Stimulated activated naive B cell treated with anti-CD40 and anti-IgM and Interleukin-4, amounts not matched to agents 10 μg/mL and 1 μg/mL and 100 μg/mL, for 72 hours (primary cell): ENCODE measurements around the gene CCT4.
"Not testable (repeated sequence)": the region's sequence is repeated elsewhere in the genome, so short reads cannot be mapped to it uniquely, and the experiment has no call there.

ENCODE experiments used
- ATAC-seq, 2 donors: fragments of 150-1000 bp; cut with Tn5 transposase; replicated peaks; 2 replicates each; pipeline ENCODE4 v1.10.0; 2021; ENCODE audit warnings: moderate library complexity in 1 of 2
- DNase-seq: peaks from one replicate; pipeline ENCODE4 v3.0.0; 2021
- H3K27ac Mint-ChIP-seq: one replicate; pipeline ENCODE4 v1.8.0; 2022; ENCODE audit warnings: mild to moderate bottlenecking, mixed read lengths
- H3K27me3 Mint-ChIP-seq, 2 donors: one replicate each; pipeline ENCODE4 v1.8.0; 2022; ENCODE audit warnings: mixed read lengths in 2 of 2
- H3K36me3 Mint-ChIP-seq, 2 donors: one replicate each; pipeline ENCODE4 v1.8.0; 2022; ENCODE audit warnings: mixed read lengths in 2 of 2, mild to moderate bottlenecking in 1 of 2
- H3K4me1 Mint-ChIP-seq, 2 donors: one replicate each; pipeline ENCODE4 v1.8.0; 2022; ENCODE audit warnings: mixed read lengths in 2 of 2, mild to moderate bottlenecking in 1 of 2
- H3K4me3 Mint-ChIP-seq, 2 donors: one replicate each; pipeline ENCODE4 v1.8.0; 2022; ENCODE audit warnings: mild to moderate bottlenecking in 2 of 2, mixed read lengths in 2 of 2, moderate library complexity in 1 of 2
- H3K9me3 Mint-ChIP-seq, 2 donors: one replicate each; pipeline ENCODE4 v1.8.0; 2022; ENCODE audit warnings: mixed read lengths in 2 of 2, mild to moderate bottlenecking in 1 of 2

CCT4 gene, protein sequence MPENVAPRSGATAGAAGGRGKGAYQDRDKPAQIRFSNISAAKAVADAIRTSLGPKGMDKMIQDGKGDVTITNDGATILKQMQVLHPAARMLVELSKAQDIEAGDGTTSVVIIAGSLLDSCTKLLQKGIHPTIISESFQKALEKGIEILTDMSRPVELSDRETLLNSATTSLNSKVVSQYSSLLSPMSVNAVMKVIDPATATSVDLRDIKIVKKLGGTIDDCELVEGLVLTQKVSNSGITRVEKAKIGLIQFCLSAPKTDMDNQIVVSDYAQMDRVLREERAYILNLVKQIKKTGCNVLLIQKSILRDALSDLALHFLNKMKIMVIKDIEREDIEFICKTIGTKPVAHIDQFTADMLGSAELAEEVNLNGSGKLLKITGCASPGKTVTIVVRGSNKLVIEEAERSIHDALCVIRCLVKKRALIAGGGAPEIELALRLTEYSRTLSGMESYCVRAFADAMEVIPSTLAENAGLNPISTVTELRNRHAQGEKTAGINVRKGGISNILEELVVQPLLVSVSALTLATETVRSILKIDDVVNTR

DNA sequence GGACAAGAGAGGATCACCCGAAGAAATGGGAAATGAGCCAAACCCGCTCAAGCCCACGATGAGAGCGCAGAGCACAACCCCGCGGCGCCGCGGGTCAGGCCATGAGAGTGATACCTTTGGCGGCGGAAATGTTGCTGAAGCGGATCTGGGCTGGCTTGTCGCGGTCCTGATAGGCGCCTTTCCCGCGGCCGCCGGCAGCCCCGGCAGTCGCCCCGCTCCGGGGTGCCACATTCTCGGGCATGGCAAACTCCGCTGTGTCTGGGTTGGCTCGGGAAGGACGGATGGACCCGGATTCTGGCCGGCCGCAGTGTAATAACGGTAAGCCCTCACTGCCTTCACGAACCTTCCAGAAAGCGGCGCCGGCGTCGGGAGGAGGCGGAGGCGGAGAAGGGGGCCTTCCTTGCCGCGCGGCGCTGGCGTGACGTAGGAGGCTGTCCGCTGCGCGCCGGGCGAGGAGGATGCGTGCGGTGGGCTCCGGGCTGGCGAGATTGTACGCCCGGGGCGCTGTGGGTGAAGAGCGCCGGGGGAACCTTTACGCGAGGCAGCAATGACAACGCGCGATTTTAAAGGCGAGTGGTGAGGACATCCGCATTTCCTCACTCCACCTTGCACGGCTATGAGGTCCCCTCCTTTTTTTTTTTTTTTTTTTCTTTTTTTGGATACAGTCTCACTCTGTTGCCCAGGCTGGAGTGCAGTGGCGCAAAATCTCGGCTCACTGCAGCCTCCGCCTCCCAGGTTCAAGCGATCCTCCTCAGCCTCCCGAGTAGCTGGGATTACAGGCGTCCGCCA, at the start of gene CCT4:
Gene CCT4 (minus strand): TSS at position 390 of the 789 bp plus-strand sequence. CDS start 149 bp downstream, at position 241.
- ATAC-seq = peak; percentile 86
- no peaks in the 10 kb centered on the region for H3K9me3 Mint-ChIP-seq
- H3K27me3 Mint-ChIP-seq = no peaks in the 10 kb centered on the region
- peaks cover 18 to 25% of the 10 kb centered on the region in 2 donors for H3K36me3 Mint-ChIP-seq
- H3K4me1 Mint-ChIP-seq = peaks cover 14 to 27% of the 10 kb centered on the region in 2 donors
- peak; percentile 87 for DNase-seq
- H3K4me3 Mint-ChIP-seq = peak within 1 kb of the TSS; percentile 96 to 98
- peak within 1 kb of the TSS; percentile 99 for H3K27ac Mint-ChIP-seq

DNA sequence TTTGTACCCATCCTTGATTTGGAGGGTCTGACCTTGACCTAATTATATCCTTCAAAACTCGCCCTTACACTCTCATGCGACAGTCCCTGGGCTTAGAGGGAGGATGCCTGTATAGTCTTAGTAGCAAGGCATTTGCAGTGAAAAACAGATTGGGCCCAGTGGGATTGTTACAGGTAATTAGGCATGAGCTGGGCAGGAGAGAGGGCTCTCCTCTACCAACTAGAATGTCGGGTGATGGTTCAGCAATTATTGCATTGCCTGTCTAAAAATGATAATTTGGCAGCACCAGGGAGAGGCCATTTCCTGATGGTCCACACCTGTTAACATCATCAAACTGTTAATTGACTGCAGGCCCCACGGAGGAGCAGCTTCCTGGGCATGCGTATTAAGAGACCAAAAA, 49.4 kb upstream of the CCT4 start:
- Mint-ChIP-seq H3K4me1 (peaks cover 6 to 20% of the 10 kb centered on the region in 2 donors), H3K36me3 (peaks cover 9 to 18% of the 10 kb centered on the region in 2 donors), H3K9me3 (no peaks in the 10 kb centered on the region), H3K4me3 (no peak overlapping the region), H3K27ac (peak overlapping the region; percentile 27), H3K27me3 (no peaks in the 10 kb centered on the region)
- DNase-seq = no peak
- no peak for ATAC-seq

DNA sequence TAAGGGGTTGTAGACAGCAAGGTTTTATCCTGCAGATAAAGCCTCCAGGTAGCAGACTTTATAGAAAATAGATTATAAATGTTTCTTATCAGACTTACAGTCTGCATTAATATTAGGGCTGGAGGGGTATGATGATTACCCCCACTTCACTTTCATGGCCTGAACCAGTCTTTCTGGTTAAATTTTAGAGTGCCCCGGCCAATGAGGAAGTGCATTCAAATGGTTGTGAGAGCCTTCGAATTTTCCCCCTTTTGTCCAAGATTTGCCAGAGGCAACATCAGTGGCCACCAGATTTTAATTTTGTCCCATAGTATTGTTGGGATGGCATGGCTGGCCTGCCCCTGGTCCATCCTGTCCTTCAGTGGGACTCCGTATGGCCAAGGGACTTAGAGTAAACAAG, 48.6 kb upstream of the CCT4 start:
- no peak overlapping the region for H3K27ac Mint-ChIP-seq
- ATAC-seq = no peak
- H3K27me3 Mint-ChIP-seq = no peaks in the 10 kb centered on the region
- peaks cover 15 to 24% of the 10 kb centered on the region in 2 donors for H3K36me3 Mint-ChIP-seq
- peaks cover 6 to 20% of the 10 kb centered on the region in 2 donors for H3K4me1 Mint-ChIP-seq
- H3K9me3 Mint-ChIP-seq = no peaks in the 10 kb centered on the region
- no peak overlapping the region for H3K4me3 Mint-ChIP-seq
- no peak for DNase-seq

DNA sequence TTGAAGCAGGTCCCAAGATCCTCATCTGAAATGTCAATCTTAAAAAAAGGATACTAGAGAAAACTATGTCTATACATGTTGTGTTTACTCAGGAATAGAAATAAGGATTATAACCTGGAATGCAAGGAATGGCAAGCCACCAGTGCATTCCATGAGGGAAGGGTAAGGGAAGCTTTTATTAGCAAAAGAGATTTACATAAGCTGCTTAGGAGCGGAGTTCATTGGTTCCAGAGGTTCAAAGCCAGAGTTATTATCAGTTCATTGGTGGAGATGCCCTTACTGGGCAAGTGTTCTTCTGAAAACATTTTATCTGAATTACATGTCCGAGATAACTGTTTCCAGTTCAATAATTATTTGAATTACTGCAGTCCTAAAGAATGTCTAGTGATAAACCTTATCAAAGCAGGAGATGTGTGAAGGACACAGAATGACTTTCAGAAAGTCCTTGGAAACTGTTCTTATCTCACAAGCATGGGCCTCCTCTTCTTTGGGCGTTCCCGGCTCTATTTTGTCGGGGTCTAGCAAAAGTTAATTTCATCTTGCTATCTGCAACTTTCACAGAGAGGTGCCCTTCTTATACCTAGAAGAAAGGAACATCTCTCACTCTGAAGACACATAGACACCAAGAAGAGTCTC, 40.5 kb upstream of the CCT4 start:
- Mint-ChIP-seq H3K27ac (no peak overlapping the region), H3K27me3 (no peaks in the 10 kb centered on the region), H3K36me3 (peaks cover 22 to 32% of the 10 kb centered on the region in 2 donors), H3K9me3 (peaks cover 0 to 4% of the 10 kb centered on the region in 2 donors), H3K4me1 (peaks cover 5 to 27% of the 10 kb centered on the region in 2 donors), H3K4me3 (no peak overlapping the region)
- DNase-seq (no peak), ATAC-seq (no peak)

DNA sequence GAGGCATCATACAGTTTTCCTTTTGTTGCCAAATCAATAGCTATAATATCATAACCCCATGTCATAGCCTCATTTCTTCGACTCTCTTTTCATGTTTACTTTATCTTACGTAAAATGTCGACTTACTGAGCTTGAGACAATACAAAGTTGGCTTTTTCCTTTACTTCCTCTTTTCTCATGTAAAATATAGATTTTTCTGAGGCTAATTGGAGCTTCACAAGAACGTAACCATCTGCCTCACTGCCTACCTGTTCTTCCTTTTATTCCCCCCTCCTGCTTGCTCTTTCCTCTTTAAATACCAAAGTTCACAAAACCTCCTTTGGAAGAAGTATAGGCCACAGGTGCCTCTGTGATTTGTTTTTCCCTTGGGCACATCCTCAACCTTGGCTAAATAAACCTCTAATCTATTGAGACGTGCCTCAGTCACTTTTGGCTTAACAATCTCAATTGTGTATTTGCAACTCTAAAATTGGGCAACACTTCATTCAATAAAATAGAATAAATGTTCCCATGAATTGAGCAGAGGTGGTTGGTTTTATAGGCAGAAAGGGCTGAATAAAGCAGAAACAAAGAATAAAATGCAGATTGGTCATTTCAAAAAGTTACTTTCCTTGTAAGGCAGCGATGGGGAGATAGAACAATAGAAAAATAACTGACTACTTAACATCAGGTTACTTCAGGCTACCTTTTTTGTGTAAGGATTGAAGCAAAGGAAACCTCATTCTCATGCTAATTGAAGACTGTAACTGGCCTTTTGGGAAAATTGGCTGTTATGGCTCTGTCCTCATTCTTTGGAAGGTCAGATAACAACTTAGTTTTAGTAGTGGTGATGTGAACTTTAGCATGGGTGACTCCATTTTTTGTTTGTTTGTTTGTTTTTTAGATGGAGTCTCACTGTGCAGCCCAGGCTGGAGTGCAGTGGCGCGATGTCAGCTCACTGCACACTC, 38.3 kb upstream of the CCT4 start:
- Mint-ChIP-seq H3K4me3 (no peak overlapping the region), H3K9me3 (peaks cover 0 to 4% of the 10 kb centered on the region in 2 donors), H3K27ac (peak overlapping the region; percentile 11), H3K36me3 (peaks cover 20 to 33% of the 10 kb centered on the region in 2 donors), H3K4me1 (peaks cover 5 to 27% of the 10 kb centered on the region in 2 donors), H3K27me3 (no peaks in the 10 kb centered on the region)
- no peak for DNase-seq
- no peak for ATAC-seq

DNA sequence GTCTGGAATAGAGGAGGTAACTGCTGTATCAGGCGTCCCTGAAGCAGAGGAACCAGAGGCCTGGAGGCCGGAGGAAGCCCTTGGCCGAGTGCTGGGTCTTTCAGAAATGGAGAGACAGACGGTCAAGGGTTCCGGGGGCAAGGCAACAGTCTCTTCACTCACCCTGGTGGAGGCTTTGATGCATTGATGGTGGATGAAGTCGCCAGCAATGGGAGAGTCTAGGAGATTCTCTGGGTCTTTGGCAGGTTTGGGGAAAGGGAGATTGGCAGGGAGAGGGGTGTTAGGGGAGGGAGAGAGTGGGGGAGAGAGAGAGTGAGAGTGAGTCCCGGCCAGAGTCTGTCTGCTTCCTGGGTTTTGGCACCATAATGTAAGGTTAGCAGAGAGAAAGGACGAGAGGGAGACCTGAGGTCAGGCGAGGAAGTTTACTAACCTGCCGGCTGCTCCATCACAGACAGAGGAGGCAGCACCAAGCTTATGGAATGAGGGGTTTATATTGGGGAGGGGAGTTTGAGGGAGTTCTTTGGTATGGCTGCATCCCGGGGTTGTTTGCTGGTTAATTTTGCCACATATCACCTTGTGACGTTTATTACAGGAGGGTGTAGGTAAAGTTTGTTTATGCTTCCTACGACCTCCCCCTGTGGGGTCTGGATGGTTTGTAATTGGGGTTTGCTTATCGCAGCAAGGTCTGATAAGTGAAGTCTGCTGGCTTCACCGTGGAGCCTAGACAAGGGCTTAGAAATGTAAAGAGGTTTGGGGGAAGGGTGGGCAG, 36.6 kb upstream of the CCT4 start:
- no peaks in the 10 kb centered on the region for H3K27me3 Mint-ChIP-seq
- peaks cover 0 to 4% of the 10 kb centered on the region in 2 donors for H3K9me3 Mint-ChIP-seq
- H3K36me3 Mint-ChIP-seq = peaks cover 22 to 36% of the 10 kb centered on the region in 2 donors
- peaks cover 5 to 27% of the 10 kb centered on the region in 2 donors for H3K4me1 Mint-ChIP-seq
- no peak for ATAC-seq
- H3K27ac Mint-ChIP-seq = no peak overlapping the region
- H3K4me3 Mint-ChIP-seq = no peak overlapping the region
- DNase-seq = no peak

DNA sequence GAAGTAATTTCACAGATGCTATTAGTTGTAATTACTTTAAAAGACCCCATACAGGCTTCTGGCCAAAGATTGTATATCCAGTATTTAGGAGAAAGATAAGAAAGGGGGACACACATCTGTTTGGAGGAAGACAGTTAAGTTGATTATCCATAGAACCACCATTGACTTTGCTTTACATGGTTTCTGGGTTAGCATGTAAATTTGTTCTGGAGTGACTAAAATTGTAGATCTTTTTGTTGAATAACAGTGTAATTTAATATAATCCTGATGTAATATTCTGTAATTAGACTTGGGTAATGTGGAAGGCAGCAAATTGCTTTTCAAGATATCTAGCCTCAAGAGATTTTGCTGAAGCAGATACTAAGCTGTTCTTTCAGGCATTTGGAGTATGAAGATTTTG, 34.3 kb upstream of the CCT4 start:
- peaks cover 20 to 32% of the 10 kb centered on the region in 2 donors for H3K36me3 Mint-ChIP-seq
- DNase-seq (no peak), ATAC-seq (no peak)
- peaks cover 5 to 27% of the 10 kb centered on the region in 2 donors for H3K4me1 Mint-ChIP-seq
- H3K9me3 Mint-ChIP-seq = peaks cover 0 to 4% of the 10 kb centered on the region in 2 donors
- H3K27me3 Mint-ChIP-seq = no peaks in the 10 kb centered on the region
- no peak overlapping the region for H3K4me3 Mint-ChIP-seq
- H3K27ac Mint-ChIP-seq = no peak overlapping the region

DNA sequence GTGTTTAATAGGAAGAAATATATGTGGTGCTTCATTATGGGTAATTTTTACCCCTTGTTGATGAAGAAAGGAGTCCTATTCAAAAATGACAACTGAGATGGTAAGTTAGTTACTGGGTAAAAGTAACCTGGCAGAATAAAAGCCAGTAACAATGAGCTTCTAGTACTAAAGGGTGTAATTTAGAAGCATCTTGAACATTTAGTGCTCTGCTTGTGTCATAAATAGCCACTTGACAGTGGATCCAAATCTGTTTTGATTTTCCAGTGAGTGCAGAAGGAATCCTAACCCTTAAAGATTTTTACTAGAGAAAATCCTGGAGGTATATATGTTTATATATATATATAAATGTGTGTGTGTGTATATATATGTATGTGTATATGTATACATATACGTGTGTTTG, 32.1 kb upstream of the CCT4 start:
- no peak overlapping the region for H3K27ac Mint-ChIP-seq
- peaks cover 0 to 13% of the 10 kb centered on the region in 2 donors for H3K4me1 Mint-ChIP-seq

DNA sequence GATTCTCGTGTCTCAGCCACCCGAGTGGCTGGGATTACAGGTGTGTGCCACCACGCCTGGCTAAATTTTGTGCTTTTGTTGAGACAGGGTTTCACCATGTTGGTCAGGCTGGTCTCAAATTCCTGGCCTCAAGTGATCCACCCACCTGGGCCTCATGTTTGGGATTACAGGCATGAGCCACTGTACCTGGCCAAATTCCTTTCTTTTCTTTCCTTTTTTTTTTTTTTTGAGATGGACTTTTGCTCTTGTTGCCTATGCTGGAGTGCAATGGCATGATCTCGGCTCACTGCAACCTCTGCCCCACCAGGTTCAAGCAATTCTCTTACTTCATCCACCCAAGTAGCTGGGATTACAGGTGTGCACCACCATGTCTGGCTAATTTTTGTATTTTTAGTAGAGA, 26.3 kb upstream of the CCT4 start:
- H3K36me3 Mint-ChIP-seq, H3K4me3 Mint-ChIP-seq, H3K9me3 Mint-ChIP-seq, DNase-seq, H3K27ac Mint-ChIP-seq, H3K27me3 Mint-ChIP-seq, ATAC-seq, H3K4me1 Mint-ChIP-seq: not testable (repeated sequence)

More for the DNA sequence above, 32.1 kb upstream of the CCT4 start:
- H3K9me3 Mint-ChIP-seq = no peaks in the 10 kb centered on the region
- no peak for ATAC-seq
- DNase-seq = no peak
- no peaks in the 10 kb centered on the region for H3K27me3 Mint-ChIP-seq
- peaks cover 15 to 23% of the 10 kb centered on the region in 2 donors for H3K36me3 Mint-ChIP-seq
- H3K4me3 Mint-ChIP-seq = no peak overlapping the region

DNA sequence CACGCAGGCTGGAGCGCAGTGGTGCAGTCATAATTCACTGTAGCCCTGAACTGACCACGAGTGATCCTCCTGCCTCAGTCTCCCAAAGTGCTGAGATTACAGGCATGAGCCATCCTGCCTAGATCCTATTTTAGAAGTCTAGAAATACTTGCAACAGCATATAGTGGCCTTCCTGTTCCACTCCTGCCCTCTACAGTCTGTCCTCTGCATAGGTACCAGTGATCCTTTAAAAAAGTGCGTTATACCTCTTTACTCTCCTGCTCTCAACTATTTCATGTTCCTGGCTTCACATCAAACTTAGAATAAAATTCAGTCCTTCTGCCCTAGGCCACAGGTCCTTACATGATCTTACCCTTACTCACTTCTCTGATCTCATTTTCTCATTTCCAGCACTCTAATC, 23.1 kb upstream of the CCT4 start:
- Mint-ChIP-seq H3K27me3 (no peaks in the 10 kb centered on the region), H3K27ac (no peak overlapping the region), H3K4me3 (no peak overlapping the region), H3K9me3 (no peaks in the 10 kb centered on the region), H3K36me3 (peaks cover 5 to 7% of the 10 kb centered on the region in 2 donors), H3K4me1 (peaks cover 13 to 27% of the 10 kb centered on the region in 2 donors)
- ATAC-seq = no peak
- DNase-seq = no peak

DNA sequence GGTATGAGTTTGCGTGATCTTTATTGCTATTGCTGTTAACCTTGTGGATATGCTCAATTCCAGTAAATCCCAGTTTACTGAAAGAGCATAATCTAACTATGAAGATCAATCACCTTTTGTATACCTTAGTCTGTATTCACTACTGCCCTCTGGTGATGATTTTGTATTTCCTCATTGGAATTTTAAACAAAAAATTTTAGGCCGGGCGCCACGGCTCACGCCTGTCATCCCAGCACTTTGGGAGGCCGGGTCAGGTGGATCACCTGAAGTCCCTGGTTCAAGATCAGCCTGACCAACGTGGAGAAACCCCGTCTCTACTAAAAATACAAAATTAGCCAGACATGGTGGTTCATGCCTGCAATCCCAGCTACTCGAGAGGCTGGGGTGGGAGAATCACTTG, 22.1 kb upstream of the CCT4 start:
- peaks cover 5 to 7% of the 10 kb centered on the region in 2 donors for H3K36me3 Mint-ChIP-seq

DNA sequence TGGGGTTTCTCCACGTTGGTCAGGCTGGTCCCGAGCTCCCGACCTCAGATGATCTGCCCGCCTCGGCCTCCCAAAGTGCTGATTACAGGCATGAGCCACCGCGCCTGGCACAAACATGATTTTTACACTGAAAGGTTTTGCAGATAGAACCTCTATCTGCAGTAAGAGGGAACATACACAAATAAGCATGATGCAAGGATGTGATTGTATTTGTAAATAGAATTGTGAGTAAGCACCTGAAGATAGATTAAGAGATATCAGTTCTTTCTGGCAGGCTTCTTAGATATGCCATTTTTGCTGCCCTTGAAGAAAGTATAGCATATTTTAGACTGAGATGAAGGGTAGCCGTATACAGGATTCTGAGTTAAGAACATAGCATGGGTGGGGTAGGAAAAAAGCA, 20.7 kb upstream of the CCT4 start:
- H3K4me1 Mint-ChIP-seq = peaks cover 15 to 27% of the 10 kb centered on the region in 2 donors
- ATAC-seq = no peak
- no peak overlapping the region for H3K27ac Mint-ChIP-seq
- no peaks in the 10 kb centered on the region for H3K27me3 Mint-ChIP-seq
- no peak overlapping the region for H3K4me3 Mint-ChIP-seq
- H3K9me3 Mint-ChIP-seq = no peaks in the 10 kb centered on the region
- H3K36me3 Mint-ChIP-seq = peaks cover 3 to 7% of the 10 kb centered on the region in 2 donors
- no peak for DNase-seq

More for the DNA sequence above, 22.1 kb upstream of the CCT4 start:
- DNase-seq (no peak), ATAC-seq (no peak)
- H3K9me3 Mint-ChIP-seq = no peaks in the 10 kb centered on the region
- no peaks in the 10 kb centered on the region for H3K27me3 Mint-ChIP-seq
- no peak overlapping the region for H3K27ac Mint-ChIP-seq
- H3K4me1 Mint-ChIP-seq = peaks cover 13 to 27% of the 10 kb centered on the region in 2 donors
- H3K4me3 Mint-ChIP-seq = no peak overlapping the region

DNA sequence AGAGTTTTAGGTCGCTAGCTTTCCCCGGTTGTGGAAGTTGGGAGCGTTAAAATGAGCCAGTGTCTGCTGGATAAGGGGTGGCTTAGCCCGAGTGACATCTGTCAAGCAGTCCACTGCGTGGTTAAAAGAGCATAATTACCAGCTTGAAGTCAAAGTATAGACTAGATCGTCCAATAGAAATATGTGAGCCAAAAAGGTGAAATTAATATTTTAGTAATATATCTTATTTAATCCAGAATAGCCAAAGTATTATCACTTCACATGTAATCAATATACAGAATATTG, 17.7 kb upstream of the CCT4 start:
- peak in 1 of 2 donors; percentile 16 for ATAC-seq
- H3K27me3 Mint-ChIP-seq = no peaks in the 10 kb centered on the region

More for the DNA sequence above, 17.7 kb upstream of the CCT4 start:
- peak overlapping the region; percentile 96 to 100 for H3K4me3 Mint-ChIP-seq
- H3K9me3 Mint-ChIP-seq = no peaks in the 10 kb centered on the region
- H3K4me1 Mint-ChIP-seq = peaks cover 12 to 27% of the 10 kb centered on the region in 2 donors
- no peaks in the 10 kb centered on the region for H3K36me3 Mint-ChIP-seq
- no peak for DNase-seq
- peak overlapping the region; percentile 97 for H3K27ac Mint-ChIP-seq
